SK-N-SH (cell line): ENCODE data around the gene IL27RA. TPM values are rescaled to one million over a fixed set of nuclear protein-coding genes. Genes with fewer than 3 reads are reported as not detected.

Experiments used
- CTCF ChIA-PET: fragments of 300-600, 350-600 bp; formaldehyde crosslinking; extraction: SDS; loops from one replicate; lab custom pipeline; 2021; lab: Yijun Ruan, JAX
- POLR2A ChIA-PET: fragments of 350-600 bp; sonication (Branson Sonifier 250); formaldehyde crosslinking; extraction: SDS; loops from one replicate; lab custom pipeline; 2020; ENCODE audit warnings: antibody characterized with exemption, inconsistent platforms; lab: Yijun Ruan, JAX
- DNase-seq: peaks from one replicate; pipeline ENCODE4 v3.0.0; 2012
- H2AFZ ChIP-seq: fragments of 200-600 bp; sonication (generic); 2 replicates; pipeline ENCODE4 v1.8.1; 2016; ENCODE audit warnings: antibody characterized with exemption, mild to moderate bottlenecking, low read depth
- H3F3A ChIP-seq: fragments of 200-600 bp; sonication (generic); replicated peaks from 2 replicates; pipeline ENCODE3; 2016; ENCODE audit warnings: antibody characterized with exemption, mild to moderate bottlenecking; ENCODE audit not compliant: insufficient read depth
- H3K27ac ChIP-seq, 2 experiments: fragments of 200-500 bp in 1 of 2; fragments of 200-600 bp in 1 of 2; sonication (Bioruptor generic) in 1 of 2; sonication (generic), shearing (Covaris generic) in 1 of 2; 2 replicates each; pipeline versions ENCODE4 v1.5.1 to v1.6.1; 2014 to 2016; ENCODE audit warnings: low read depth in 2 of 2, inconsistent platforms in 1 of 2, low read length in 1 of 2, mild to moderate bottlenecking in 1 of 2, mixed read lengths in 1 of 2
- H3K27me3 ChIP-seq: fragments of 200-600 bp; sonication (generic), shearing (Covaris generic); 2 replicates; pipeline ENCODE4 v1.6.1; 2016; ENCODE audit warnings: mixed run types; ENCODE audit not compliant: insufficient read depth
- H3K36me3 ChIP-seq, 2 experiments: fragments of 200-500 bp in 1 of 2; fragments of 200-600 bp in 1 of 2; sonication (Bioruptor generic) in 1 of 2; sonication (generic) in 1 of 2; replicated peaks in 1 of 2; 2 replicates each; pipeline versions ENCODE3 to v1.5.1; 2014 to 2016; ENCODE audit warnings: low read length in 1 of 2, mild to moderate bottlenecking in 1 of 2; ENCODE audit not compliant: insufficient read depth in 2 of 2, control insufficient read depth in 1 of 2
- H3K4me1 ChIP-seq, 2 experiments: fragments of 200-500 bp in 1 of 2; fragments of 200-600 bp in 1 of 2; sonication (Bioruptor generic) in 1 of 2; sonication (generic), shearing (Covaris generic) in 1 of 2; 2 replicates each; pipeline versions ENCODE4 v1.5.1 to v1.6.1; 2014 to 2016; ENCODE audit warnings: low read depth in 1 of 2, low read length in 1 of 2, mixed run types in 1 of 2; ENCODE audit not compliant: insufficient read depth in 2 of 2, control insufficient read depth in 1 of 2
- H3K4me2 ChIP-seq: fragments of 200-600 bp; sonication (generic), shearing (Covaris generic); 2 replicates; pipeline ENCODE4 v1.6.1; 2017; ENCODE audit warnings: mixed run types
- H3K4me3 ChIP-seq, 2 experiments: fragments of 200-500 bp in 1 of 2; fragments of 200-600 bp in 1 of 2; sonication (Bioruptor generic) in 1 of 2; sonication (generic), shearing (Covaris generic) in 1 of 2; 2 replicates each; pipeline versions ENCODE4 v1.5.1 to v1.8.1; 2014 to 2016; ENCODE audit warnings: low read depth in 2 of 2, inconsistent platforms in 1 of 2, low read length in 1 of 2, mild to moderate bottlenecking in 1 of 2, mixed read lengths in 1 of 2, moderate library complexity in 1 of 2
- H3K79me2 ChIP-seq: fragments of 200-600 bp; sonication (generic); 2 replicates; pipeline ENCODE4 v1.8.1; 2017; ENCODE audit warnings: mild to moderate bottlenecking; ENCODE audit not compliant: insufficient read depth
- H3K9ac ChIP-seq: fragments of 200-600 bp; sonication (generic); 2 replicates; pipeline ENCODE4 v1.6.1; 2017; ENCODE audit warnings: mixed run types
- H3K9me2 ChIP-seq: fragments of 200-600 bp; sonication (generic); 2 replicates; pipeline ENCODE4 v1.6.1; 2017; ENCODE audit warnings: mixed run types
- H3K9me3 ChIP-seq: fragments of 200-600 bp; sonication (generic); 2 replicates; pipeline ENCODE4 v1.6.1; 2017; ENCODE audit warnings: mixed run types, mild to moderate bottlenecking, moderate library complexity
- H4K20me1 ChIP-seq: fragments of 200-600 bp; sonication (generic); 2 replicates; pipeline ENCODE4 v1.6.1; 2017; ENCODE audit warnings: mild to moderate bottlenecking, mixed run types; ENCODE audit not compliant: insufficient read depth
- CHD2 ChIP-seq: fragments of 150-350 bp; IDR thresholded peaks from 2 replicates; pipeline ENCODE4 v1.6.1; 2018; ENCODE audit warnings: low read length; ENCODE audit not compliant: partially characterized antibody
- ELF1 ChIP-seq: IDR thresholded peaks from 2 replicates; pipeline ENCODE4 v1.4.0; 2012
- FOSL2 ChIP-seq: IDR thresholded peaks from 2 replicates; pipeline ENCODE4 v1.4.0; 2012; ENCODE audit warnings: low read depth, mild to moderate bottlenecking, moderate library complexity, borderline replicate concordance
- FOXJ3 ChIP-seq: sonication (generic); formaldehyde crosslinking; IDR thresholded peaks from 2 replicates; pipeline ENCODE4 v1.5.1; 2020; ENCODE audit warnings: mild to moderate bottlenecking, missing genetic modification reagents
- FOXM1 ChIP-seq: IDR thresholded peaks from 2 replicates; pipeline ENCODE4 v1.4.0; 2012; ENCODE audit warnings: low read depth, mild to moderate bottlenecking
- GABPA ChIP-seq: IDR thresholded peaks from 2 replicates; pipeline ENCODE4 v1.4.0; 2012; ENCODE audit warnings: low read depth, mild to moderate bottlenecking
- GATA2 ChIP-seq: sonication (generic); formaldehyde crosslinking; IDR thresholded peaks from 2 replicates; pipeline ENCODE4 v1.5.0; 2020; ENCODE audit warnings: mild to moderate bottlenecking, missing genetic modification reagents
- MAX ChIP-seq: IDR thresholded peaks from 2 replicates; pipeline ENCODE4 v1.4.0; 2012; ENCODE audit warnings: low read depth
- MXI1 ChIP-seq: IDR thresholded peaks from 2 replicates; pipeline ENCODE4 v1.6.1; 2012; ENCODE audit warnings: mild to moderate bottlenecking, low read depth, low read length, improper control_type of control experiment
- NFIC ChIP-seq: IDR thresholded peaks from 2 replicates; pipeline ENCODE4 v1.4.0; 2012; ENCODE audit warnings: borderline replicate concordance
- NRF1 ChIP-seq: IDR thresholded peaks from 2 replicates; pipeline ENCODE4 v1.6.1; 2012; ENCODE audit warnings: low read depth, mild to moderate bottlenecking, low read length
- POLR2AphosphoS5 ChIP-seq: IDR thresholded peaks from 2 replicates; pipeline ENCODE4 v1.6.1; 2012; ENCODE audit warnings: low read depth, low read length
- RAD21 ChIP-seq: IDR thresholded peaks from 2 replicates; pipeline ENCODE4 v1.6.1; 2012; ENCODE audit warnings: mild to moderate bottlenecking, low read length
- RCOR1 ChIP-seq: fragments of 150-350 bp; IDR thresholded peaks from 2 replicates; pipeline ENCODE4 v1.6.1; 2017; ENCODE audit warnings: antibody characterized with exemption, low read length
- RFX5 ChIP-seq: IDR thresholded peaks from 2 replicates; pipeline ENCODE4 v1.6.1; 2012; ENCODE audit warnings: mild to moderate bottlenecking, improper control_type of control experiment, low read length
- SIN3A ChIP-seq: IDR thresholded peaks from 2 replicates; pipeline ENCODE4 v1.6.1; 2012; ENCODE audit warnings: low read depth, mild to moderate bottlenecking, low read length, moderate library complexity, borderline replicate concordance
- SMC3 ChIP-seq: IDR thresholded peaks from 2 replicates; pipeline ENCODE4 v1.6.1; 2012; ENCODE audit warnings: low read depth, low read length, improper control_type of control experiment
- TAF1 ChIP-seq: IDR thresholded peaks from 2 replicates; pipeline ENCODE4 v1.6.1; 2012; ENCODE audit warnings: low read depth, mild to moderate bottlenecking, low read length, moderate library complexity, borderline replicate concordance
- TCF12 ChIP-seq: IDR thresholded peaks from 2 replicates; pipeline ENCODE4 v1.4.0; 2012
- YY1 ChIP-seq: IDR thresholded peaks from 2 replicates; pipeline ENCODE4 v1.4.0; 2012; ENCODE audit warnings: low read depth, mild to moderate bottlenecking
- ZBTB33 ChIP-seq: IDR thresholded peaks from 2 replicates; pipeline ENCODE4 v1.4.0; 2012; ENCODE audit warnings: low read depth, borderline replicate concordance
- WGBS: methylation state at CpG from one replicate; pipeline ENCODE4 v1.1.6; 2017; ENCODE audit warnings: low lambda C conversion rate; 5-methylcytosine and 5-hydroxymethylcytosine counted together
- polyA plus RNA-seq, 3 experiments: library from polyadenylated mRNA; depleted of rRNA; stranded (reverse); fragments of >200 nt; gene quantifications; 2 replicates each; pipeline ENCODE4 v1.2.3, GENCODE V29; 2012
- TF ChIP-seq, protein P1 (sequence below): IDR thresholded peaks from 2 replicates; pipeline ENCODE4 v1.6.1; 2012; ENCODE audit warnings: mild to moderate bottlenecking, low read depth, low read length, moderate library complexity
- TF ChIP-seq, protein P2 (sequence below): fragments of 150-350 bp; IDR thresholded peaks from 2 replicates; pipeline ENCODE4 v1.6.1; 2017; ENCODE audit warnings: antibody characterized with exemption, low read length, low read depth, borderline replicate concordance
- TF ChIP-seq, protein P3 (sequence below): fragments of 200-600 bp; sonication (generic); IDR thresholded peaks from 2 replicates; pipeline ENCODE4 v1.6.1; 2017; ENCODE audit warnings: antibody characterized with exemption, mild to moderate bottlenecking, moderate library complexity

The IL27RA gene
- polyA plus RNA-seq, 1 of the 3 experiments (the other 2 are of a cell fraction) = 9.3 TPM

GRCh38 chr19:14080887-14081796, 49.6 kb downstream of the IL27RA start:
- Histone ChIP-seq H3K27ac (peak overlapping the region; percentile 70 to 72), H2AFZ (peak overlapping the region; percentile 99), H3K36me3 (peaks cover 0 to under 1% of the 10 kb centered on the region in 2 experiments), H4K20me1 (no peaks in the 10 kb centered on the region), H3K9me3 (no peaks in the 10 kb centered on the region), H3K4me1 (peaks cover 3 to 12% of the 10 kb centered on the region in 2 experiments; a peak in 2 of 4 replicates), H3K4me3 (peak overlapping the region; percentile 68 to 95), H3K9ac (peak overlapping the region; percentile 78), H3F3A (peaks cover 7% of the 10 kb centered on the region), H3K27me3 (no peaks in the 10 kb centered on the region), H3K9me2 (no peaks in the 10 kb centered on the region), H3K4me2 (peak overlapping the region; percentile 94), H3K79me2 (peaks cover 19% of the 10 kb centered on the region; the same call in 1 of the 2 replicates)
- DNase-seq = peak; percentile 95
- POLR2A ChIA-PET = interaction anchor here (0.8 to 1.6 kb wide), 4 partner anchors 9 to 316 kb away, joined by 3 to 5 read pairs (median 4); partner anchors contain the start of genes ASF1B, MISP3 and MRI1
- CTCF ChIA-PET = interaction anchor here (0.6 to 6.6 kb wide), 10 partner anchors 9 to 490 kb away, joined by 3 to 37 read pairs (median 4); partner anchors contain the start of genes ASF1B, MISP3 and NDUFB7
- under 1% methylated on average over 39 of the region's 50 CpGs for WGBS
- TF ChIP-seq TCF12 = peak; percentile 25; the same call in 1 of the 2 replicates
- no peak for TF ChIP-seq FOXM1
- TF ChIP-seq SIN3A = no peak
- no peak for TF ChIP-seq FOSL2
- TF ChIP-seq, protein P1, sequence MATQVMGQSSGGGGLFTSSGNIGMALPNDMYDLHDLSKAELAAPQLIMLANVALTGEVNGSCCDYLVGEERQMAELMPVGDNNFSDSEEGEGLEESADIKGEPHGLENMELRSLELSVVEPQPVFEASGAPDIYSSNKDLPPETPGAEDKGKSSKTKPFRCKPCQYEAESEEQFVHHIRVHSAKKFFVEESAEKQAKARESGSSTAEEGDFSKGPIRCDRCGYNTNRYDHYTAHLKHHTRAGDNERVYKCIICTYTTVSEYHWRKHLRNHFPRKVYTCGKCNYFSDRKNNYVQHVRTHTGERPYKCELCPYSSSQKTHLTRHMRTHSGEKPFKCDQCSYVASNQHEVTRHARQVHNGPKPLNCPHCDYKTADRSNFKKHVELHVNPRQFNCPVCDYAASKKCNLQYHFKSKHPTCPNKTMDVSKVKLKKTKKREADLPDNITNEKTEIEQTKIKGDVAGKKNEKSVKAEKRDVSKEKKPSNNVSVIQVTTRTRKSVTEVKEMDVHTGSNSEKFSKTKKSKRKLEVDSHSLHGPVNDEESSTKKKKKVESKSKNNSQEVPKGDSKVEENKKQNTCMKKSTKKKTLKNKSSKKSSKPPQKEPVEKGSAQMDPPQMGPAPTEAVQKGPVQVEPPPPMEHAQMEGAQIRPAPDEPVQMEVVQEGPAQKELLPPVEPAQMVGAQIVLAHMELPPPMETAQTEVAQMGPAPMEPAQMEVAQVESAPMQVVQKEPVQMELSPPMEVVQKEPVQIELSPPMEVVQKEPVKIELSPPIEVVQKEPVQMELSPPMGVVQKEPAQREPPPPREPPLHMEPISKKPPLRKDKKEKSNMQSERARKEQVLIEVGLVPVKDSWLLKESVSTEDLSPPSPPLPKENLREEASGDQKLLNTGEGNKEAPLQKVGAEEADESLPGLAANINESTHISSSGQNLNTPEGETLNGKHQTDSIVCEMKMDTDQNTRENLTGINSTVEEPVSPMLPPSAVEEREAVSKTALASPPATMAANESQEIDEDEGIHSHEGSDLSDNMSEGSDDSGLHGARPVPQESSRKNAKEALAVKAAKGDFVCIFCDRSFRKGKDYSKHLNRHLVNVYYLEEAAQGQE = no peak
- peak; percentile 55; the same call in 1 of the 2 replicates for TF ChIP-seq MXI1
- TF ChIP-seq MAX = peak; percentile 4; the same call in 1 of the 2 replicates
- TF ChIP-seq RFX5 = no peak
- TF ChIP-seq GABPA = peak; percentile 95
- TF ChIP-seq FOXJ3 (CRISPR knock-in tag) = no peak
- TF ChIP-seq RCOR1 = no peak
- TF ChIP-seq CHD2 = peak; percentile 91
- TF ChIP-seq GATA2 (CRISPR knock-in tag) = no peak
- TF ChIP-seq YY1 = no peak; the same call in 1 of the 2 replicates
- peak; percentile 85 for TF ChIP-seq NRF1
- no peak for TF ChIP-seq SMC3
- peak; percentile 84 for TF ChIP-seq TAF1
- TF ChIP-seq ZBTB33 = no peak
- TF ChIP-seq ELF1 = peak; percentile 96
- TF ChIP-seq RAD21 = no peak
- TF ChIP-seq, protein P2, sequence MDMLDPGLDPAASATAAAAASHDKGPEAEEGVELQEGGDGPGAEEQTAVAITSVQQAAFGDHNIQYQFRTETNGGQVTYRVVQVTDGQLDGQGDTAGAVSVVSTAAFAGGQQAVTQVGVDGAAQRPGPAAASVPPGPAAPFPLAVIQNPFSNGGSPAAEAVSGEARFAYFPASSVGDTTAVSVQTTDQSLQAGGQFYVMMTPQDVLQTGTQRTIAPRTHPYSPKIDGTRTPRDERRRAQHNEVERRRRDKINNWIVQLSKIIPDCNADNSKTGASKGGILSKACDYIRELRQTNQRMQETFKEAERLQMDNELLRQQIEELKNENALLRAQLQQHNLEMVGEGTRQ = no peak
- no peak for TF ChIP-seq NFIC
- TF ChIP-seq, protein P3, sequence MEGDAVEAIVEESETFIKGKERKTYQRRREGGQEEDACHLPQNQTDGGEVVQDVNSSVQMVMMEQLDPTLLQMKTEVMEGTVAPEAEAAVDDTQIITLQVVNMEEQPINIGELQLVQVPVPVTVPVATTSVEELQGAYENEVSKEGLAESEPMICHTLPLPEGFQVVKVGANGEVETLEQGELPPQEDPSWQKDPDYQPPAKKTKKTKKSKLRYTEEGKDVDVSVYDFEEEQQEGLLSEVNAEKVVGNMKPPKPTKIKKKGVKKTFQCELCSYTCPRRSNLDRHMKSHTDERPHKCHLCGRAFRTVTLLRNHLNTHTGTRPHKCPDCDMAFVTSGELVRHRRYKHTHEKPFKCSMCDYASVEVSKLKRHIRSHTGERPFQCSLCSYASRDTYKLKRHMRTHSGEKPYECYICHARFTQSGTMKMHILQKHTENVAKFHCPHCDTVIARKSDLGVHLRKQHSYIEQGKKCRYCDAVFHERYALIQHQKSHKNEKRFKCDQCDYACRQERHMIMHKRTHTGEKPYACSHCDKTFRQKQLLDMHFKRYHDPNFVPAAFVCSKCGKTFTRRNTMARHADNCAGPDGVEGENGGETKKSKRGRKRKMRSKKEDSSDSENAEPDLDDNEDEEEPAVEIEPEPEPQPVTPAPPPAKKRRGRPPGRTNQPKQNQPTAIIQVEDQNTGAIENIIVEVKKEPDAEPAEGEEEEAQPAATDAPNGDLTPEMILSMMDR = 0 out of 2 replicates have a peak, but pooled peaks have one; percentile 7
- TF ChIP-seq POLR2AphosphoS5 = peak; percentile 83
